Measurements from ENCODE around the gene LRRIQ4.

LRRIQ4 gene

GRCh38 chr3:169811631-169812331, 889 bp upstream of the LRRIQ4 start:
- Histone ChIP-seq H3K27ac (peak overlapping the region; percentile 64 to 82), H3K4me3 (peak overlapping the region; percentile 82)
- no peak for DNase-seq (ENCODE audit: low spot score)
- TF ChIP-seq, protein P1, sequence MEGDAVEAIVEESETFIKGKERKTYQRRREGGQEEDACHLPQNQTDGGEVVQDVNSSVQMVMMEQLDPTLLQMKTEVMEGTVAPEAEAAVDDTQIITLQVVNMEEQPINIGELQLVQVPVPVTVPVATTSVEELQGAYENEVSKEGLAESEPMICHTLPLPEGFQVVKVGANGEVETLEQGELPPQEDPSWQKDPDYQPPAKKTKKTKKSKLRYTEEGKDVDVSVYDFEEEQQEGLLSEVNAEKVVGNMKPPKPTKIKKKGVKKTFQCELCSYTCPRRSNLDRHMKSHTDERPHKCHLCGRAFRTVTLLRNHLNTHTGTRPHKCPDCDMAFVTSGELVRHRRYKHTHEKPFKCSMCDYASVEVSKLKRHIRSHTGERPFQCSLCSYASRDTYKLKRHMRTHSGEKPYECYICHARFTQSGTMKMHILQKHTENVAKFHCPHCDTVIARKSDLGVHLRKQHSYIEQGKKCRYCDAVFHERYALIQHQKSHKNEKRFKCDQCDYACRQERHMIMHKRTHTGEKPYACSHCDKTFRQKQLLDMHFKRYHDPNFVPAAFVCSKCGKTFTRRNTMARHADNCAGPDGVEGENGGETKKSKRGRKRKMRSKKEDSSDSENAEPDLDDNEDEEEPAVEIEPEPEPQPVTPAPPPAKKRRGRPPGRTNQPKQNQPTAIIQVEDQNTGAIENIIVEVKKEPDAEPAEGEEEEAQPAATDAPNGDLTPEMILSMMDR (IDR thresholded peaks at IDR 0.05) = no peak

DNA sequence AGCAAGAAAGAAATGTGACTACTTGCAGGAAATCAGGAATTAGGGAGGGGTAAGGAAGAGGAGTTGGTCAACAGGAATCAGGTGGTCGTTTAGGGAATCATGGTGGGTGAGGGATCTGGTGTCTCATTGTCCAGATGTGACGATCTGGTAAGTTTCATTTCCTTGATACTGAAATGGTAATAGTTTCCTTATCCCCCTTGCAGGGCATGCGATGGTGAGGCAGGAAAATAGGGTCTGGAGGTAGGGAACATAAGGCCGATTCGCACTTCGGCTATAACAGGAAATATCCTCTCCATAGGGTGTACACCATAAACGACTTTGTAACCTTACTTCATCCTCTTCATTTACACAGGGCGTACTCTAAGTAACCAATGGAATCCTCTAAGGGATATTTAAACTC, 608 bp downstream of the LRRIQ4 start:
- DNase-seq (ENCODE audit: low spot score) = no peak
- TF ChIP-seq, protein P1 (IDR thresholded peaks at IDR 0.05) = no peak
- Histone ChIP-seq H3K4me3 (peak overlapping the region; percentile 82), H3K27ac (no peak overlapping the region)

DNA sequence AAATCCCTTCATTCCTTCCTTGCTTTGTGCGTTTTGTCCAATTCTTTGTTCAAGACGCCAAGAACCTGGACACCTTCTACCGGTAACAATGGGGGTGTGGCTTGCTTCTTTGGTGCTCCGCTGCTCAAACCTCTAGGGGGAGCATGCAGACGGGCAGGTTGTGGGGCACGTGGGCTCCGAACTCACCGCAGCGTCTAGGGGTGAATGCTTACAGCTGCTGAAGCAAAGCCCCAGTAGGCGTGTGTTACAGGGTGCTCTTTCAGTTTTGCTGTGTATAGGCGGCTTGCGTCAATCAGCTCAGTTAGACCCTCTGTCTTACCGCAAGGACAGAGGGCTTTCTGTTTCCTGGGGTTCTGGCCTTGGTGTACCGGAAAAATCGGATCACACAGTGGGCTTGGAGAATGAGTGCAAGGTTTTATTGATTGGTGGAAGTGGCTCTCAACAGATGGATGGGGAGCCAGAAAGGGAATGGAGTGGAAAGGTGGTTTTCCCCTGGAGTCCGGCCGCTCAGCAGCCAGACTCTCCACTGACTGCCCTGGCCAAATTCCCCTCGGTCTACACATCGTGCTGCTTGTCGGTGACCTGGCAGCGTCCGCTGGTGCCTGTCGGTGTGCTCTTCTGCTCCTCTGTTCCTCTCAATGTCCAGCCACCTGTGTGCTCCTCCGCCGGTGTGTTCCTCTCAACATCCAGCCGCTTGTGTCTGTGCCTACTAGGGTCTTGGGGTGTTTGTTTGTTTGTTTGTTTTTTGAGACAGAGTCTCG, 1.3 kb downstream of the LRRIQ4 start:
- peak overlapping the region; percentile 82 for H3K4me3 ChIP-seq
- no peak for DNase-seq (ENCODE audit: low spot score)
- TF ChIP-seq, protein P1 (IDR thresholded peaks at IDR 0.05) = no peak
- no peak overlapping the region for H3K27ac ChIP-seq

DNA sequence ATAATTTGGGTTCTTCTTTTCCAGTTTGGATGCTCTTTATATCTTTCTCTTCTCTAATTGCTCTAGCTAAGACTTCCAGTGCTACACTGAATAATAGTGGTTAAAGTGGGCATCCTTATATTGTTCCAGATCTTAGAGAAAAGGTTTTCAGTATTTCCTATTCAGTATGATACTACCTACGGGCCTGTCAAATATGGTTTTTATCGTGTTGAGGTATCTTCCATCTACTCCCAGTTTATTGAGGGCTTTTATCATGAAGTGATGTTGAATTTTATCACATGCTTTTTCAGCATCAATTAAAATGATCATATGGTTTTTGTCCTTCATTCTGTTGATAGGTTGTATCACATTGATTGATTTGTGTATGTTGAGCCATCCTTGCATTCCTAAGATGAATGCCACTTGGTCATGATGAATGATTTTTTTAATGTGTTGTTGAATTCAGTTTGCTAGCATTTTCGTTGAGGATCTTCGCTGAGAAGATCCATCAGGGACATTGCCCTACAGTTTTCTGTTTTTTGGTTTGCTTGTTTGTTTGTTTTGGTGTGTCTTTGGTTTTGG, 3.0 kb downstream of the LRRIQ4 start:
- no peak for DNase-seq (ENCODE audit: low spot score)
- Histone ChIP-seq H3K27ac (no peak overlapping the region), H3K4me3 (no peak overlapping the region)
- TF ChIP-seq, protein P1 (IDR thresholded peaks at IDR 0.05) = no peak

- Histone ChIP-seq H3K27ac (no peak overlapping the region), H3K4me3 (no peak overlapping the region)
- TF ChIP-seq, protein P1 (IDR thresholded peaks at IDR 0.05) = no peak
- DNase-seq (ENCODE audit: low spot score) = no peak
Observed at GRCh38 chr3:169818316-169818715, 5.6 kb downstream of the LRRIQ4 start.

GRCh38 chr3:169822091-169822490, 9.4 kb downstream of the LRRIQ4 start:
- no peak for DNase-seq (ENCODE audit: low spot score)
- TF ChIP-seq, protein P1 (IDR thresholded peaks at IDR 0.05) = no peak
- H3K4me3 ChIP-seq = no peak overlapping the region
- no peak overlapping the region for H3K27ac ChIP-seq

Data from coronary artery (tissue), 2 donors.